GM19043 (cell line): ENCODE measurements around the gene CTNNA2.

Source experiments
- ATAC-seq: cut with Tn5 transposase; IDR thresholded peaks from one replicate; pipeline ENCODE4 v1.9.1; 2021; ENCODE audit warnings: low read depth; ENCODE audit not compliant: unreplicated experiment

Gene CTNNA2

GRCh38 chr2:79966882-79967281 is 454.0 kb downstream of the CTNNA2 start:
- no peak for ATAC-seq

- ATAC-seq, result no peak
These were observed 459.0 kb downstream of the CTNNA2 start for GRCh38 chr2:79971807-79972206.

GRCh38 chr2:79972661-79973060 is 459.8 kb downstream of the CTNNA2 start:
- ATAC-seq, result no peak

GRCh38 chr2:79975791-79976565 is 463.1 kb downstream of the CTNNA2 start:
- ATAC-seq, result no peak

GRCh38 chr2:79977792-79978191 is 464.9 kb downstream of the CTNNA2 start:
- ATAC-seq, result no peak

- no peak for ATAC-seq
These were observed 467.3 kb downstream of the CTNNA2 start for GRCh38 chr2:79980116-79980515.

GRCh38 chr2:79980816-79981215 is 468.0 kb downstream of the CTNNA2 start:
- ATAC-seq, result no peak

- ATAC-seq, result no peak
These were observed 468.5 kb downstream of the CTNNA2 start for GRCh38 chr2:79981316-79981715.

GRCh38 chr2:79982445-79982844 is 469.6 kb downstream of the CTNNA2 start:
- no peak for ATAC-seq

GRCh38 chr2:79984476-79984875 is 471.6 kb downstream of the CTNNA2 start:
- no peak for ATAC-seq

GRCh38 chr2:79985145-79985544 is 472.3 kb downstream of the CTNNA2 start:
- no peak for ATAC-seq

- no peak for ATAC-seq
These were observed 472.7 kb downstream of the CTNNA2 start for GRCh38 chr2:79985571-79985970.

- no peak for ATAC-seq
These were observed 480.3 kb downstream of the CTNNA2 start for GRCh38 chr2:79993144-79993543.

- no peak for ATAC-seq
These were observed 481.3 kb downstream of the CTNNA2 start for GRCh38 chr2:79994161-79994560.

- no peak for ATAC-seq
These were observed 482.1 kb downstream of the CTNNA2 start for GRCh38 chr2:79994965-79995364.

GRCh38 chr2:79996709-79997108 is 483.9 kb downstream of the CTNNA2 start:
- no peak for ATAC-seq

GRCh38 chr2:80001701-80002101 is 488.9 kb downstream of the CTNNA2 start:
- ATAC-seq, result no peak

GRCh38 chr2:80002112-80002511 is 489.3 kb downstream of the CTNNA2 start:
- no peak for ATAC-seq

- no peak for ATAC-seq
These were observed 489.8 kb downstream of the CTNNA2 start for GRCh38 chr2:80002568-80003157.

GRCh38 chr2:80007777-80008503 is 495.1 kb downstream of the CTNNA2 start:
- no peak for ATAC-seq

- ATAC-seq, result no peak
These were observed 495.7 kb downstream of the CTNNA2 start for GRCh38 chr2:80008596-80008995.

GRCh38 chr2:80009211-80009610 is 496.4 kb downstream of the CTNNA2 start:
- no peak for ATAC-seq
